Caco-2 (cell line): Measurements from ENCODE around the gene SGCD. TPM values are rescaled to one million over a fixed set of nuclear protein-coding genes. Genes with fewer than 3 reads are reported as not detected.

Experiments
- BruUV-seq: library from RNA; stranded (reverse); fragments of 400-500 nt; replicated peaks from 2 replicates; lab custom pipeline; 2021; lab: Mats Ljungman, UMichigan
- CTCF ChIA-PET: fragments of 300-600 bp; sonication (Branson Sonifier 250); formaldehyde crosslinking; loops from one replicate; lab custom pipeline; 2022; ENCODE audit warnings: antibody characterized with exemption; lab: Charles Lee
- POLR2A ChIA-PET: fragments of 300-600 bp; sonication (Branson Sonifier 250); formaldehyde crosslinking; loops from one replicate; lab custom pipeline; 2022; ENCODE audit warnings: antibody characterized with exemption; lab: Charles Lee
- DNase-seq, 2 experiments: peaks; one replicate each; pipeline versions ENCODE4 v3.0.0 to v3.0.0-alpha.2; 2020 to 2022
- H3K27me3 ChIP-seq: replicated peaks from 2 replicates; pipeline ENCODE4 v1.6.0; 2011; ENCODE audit warnings: low read length; ENCODE audit not compliant: control insufficient read depth, insufficient read depth
- H3K36me3 ChIP-seq: 2 replicates; pipeline ENCODE4 v1.5.1; 2011; ENCODE audit warnings: low read length; ENCODE audit not compliant: control insufficient read depth, insufficient read depth
- H3K4me1 ChIP-seq: fragments of 250-450 bp; sonication (Bioruptor Pico); 2 replicates; pipeline ENCODE4 v1.5.1; 2020; ENCODE audit warnings: mild to moderate bottlenecking
- H3K4me3 ChIP-seq: 2 replicates; pipeline ENCODE4 v1.5.1; 2011; ENCODE audit warnings: low read depth, mild to moderate bottlenecking, control low read depth, low read length
- H3K9me3 ChIP-seq: fragments of 250-450 bp; sonication (Bioruptor Pico); 2 replicates; pipeline ENCODE4 v1.5.1; 2020; ENCODE audit warnings: mild to moderate bottlenecking, moderate library complexity
- H3K27ac Mint-ChIP-seq: one replicate; pipeline ENCODE4 v1.8.0; 2022; ENCODE audit warnings: mixed read lengths; ENCODE audit not compliant: unreplicated experiment
- H3K27me3 Mint-ChIP-seq: one replicate; pipeline ENCODE4 v1.8.0; 2022; ENCODE audit warnings: mixed read lengths; ENCODE audit not compliant: insufficient read depth, unreplicated experiment
- H3K36me3 Mint-ChIP-seq: one replicate; pipeline ENCODE4 v1.8.0; 2022; ENCODE audit warnings: mild to moderate bottlenecking, mixed read lengths; ENCODE audit not compliant: insufficient read depth, unreplicated experiment
- H3K4me1 Mint-ChIP-seq: one replicate; pipeline ENCODE4 v1.8.0; 2022; ENCODE audit warnings: low read depth, mixed read lengths; ENCODE audit not compliant: unreplicated experiment
- H3K4me3 Mint-ChIP-seq: one replicate; pipeline ENCODE4 v1.8.0; 2022; ENCODE audit warnings: mild to moderate bottlenecking, moderate library complexity, mixed read lengths; ENCODE audit not compliant: unreplicated experiment
- H3K9me3 Mint-ChIP-seq: one replicate; pipeline ENCODE4 v1.8.0; 2022; ENCODE audit warnings: mixed read lengths; ENCODE audit not compliant: unreplicated experiment
- CTCF ChIP-seq, 2 experiments: fragments of 200-600 bp in 1 of 2; IDR thresholded peaks; 1 replicate in 1 of 2; 2 replicates in 1 of 2; pipeline versions ENCODE4 v1.5.1 to v1.8.0; 2011 to 2022; ENCODE audit warnings: antibody characterized with exemption in 1 of 2, control low read depth in 1 of 2, inconsistent platforms in 1 of 2, low read depth in 1 of 2, low read length in 1 of 2, mild to moderate bottlenecking in 1 of 2, moderate library complexity in 1 of 2; ENCODE audit not compliant: insufficient read depth in 1 of 2, severe bottlenecking in 1 of 2, unreplicated experiment in 1 of 2
- intact Hi-C: fragments of 100-400 bp; cut with micrococcal nuclease; formaldehyde crosslinking; loops from one replicate; pipeline ENCODE4 v1.10.0; 2022; ENCODE audit not compliant: unreplicated experiment
- total RNA-seq: library from RNA; stranded (reverse); gene quantifications from 2 replicates; pipeline ENCODE4 v1.2.3, GENCODE V29; 2022

The SGCD gene
- total RNA-seq, 1 experiment from 2014 or later, result 0.20 TPM

- Mint-ChIP-seq H3K9me3 (no peaks in the 10 kb centered on the region), H3K4me3 (no peak overlapping the region), H3K27ac (no peak overlapping the region), H3K36me3 (no peaks in the 10 kb centered on the region), H3K4me1 (no peaks in the 10 kb centered on the region), H3K27me3 (no peaks in the 10 kb centered on the region)
- H3K27me3 ChIP-seq, result no peaks in the 10 kb centered on the region
- no peak overlapping the region for H3K4me3 ChIP-seq
- CTCF ChIA-PET, result no interaction called here
- peaks cover 7% of the 10 kb centered on the region; the same call in 1 of the 2 replicates for H3K4me1 ChIP-seq
- DNase-seq, result no peak
- intact Hi-C loops, result loop anchor here (5.0 kb wide), 1 partner anchor 139 kb away; no protein-coding TSS in a partner anchor
- POLR2A ChIA-PET, result no interaction called here
- H3K36me3 ChIP-seq, result no peaks in the 10 kb centered on the region
- H3K9me3 ChIP-seq, result no peaks in the 10 kb centered on the region
- no peak for TF ChIP-seq CTCF (IDR thresholded peaks at IDR 0.05; ENCODE audit: insufficient read depth in 1 of 2, low read depth in 1 of 2, low read length in 1 of 2, severe bottlenecking in 1 of 2, unreplicated experiment in 1 of 2)
- BruUV-seq, result no TSS peak
These were observed 351.5 kb downstream of the SGCD start for GRCh38 chr5:156678484-156678883.

- CTCF ChIA-PET, result no interaction called here
These were observed 353.9 kb downstream of the SGCD start for GRCh38 chr5:156680831-156681230.

GRCh38 chr5:156681265-156681664 lies 354.3 kb downstream of the SGCD start:
- no peaks in the 10 kb centered on the region for H3K27me3 Mint-ChIP-seq
- DNase-seq, result no peak

More at GRCh38 chr5:156680831-156681230, 353.9 kb downstream of the SGCD start:
- Mint-ChIP-seq H3K9me3 (no peaks in the 10 kb centered on the region), H3K4me3 (no peak overlapping the region), H3K36me3 (no peaks in the 10 kb centered on the region), H3K27ac (no peak overlapping the region), H3K27me3 (no peaks in the 10 kb centered on the region), H3K4me1 (no peaks in the 10 kb centered on the region)
- Histone ChIP-seq H3K36me3 (no peaks in the 10 kb centered on the region), H3K27me3 (no peaks in the 10 kb centered on the region), H3K4me1 (no peaks in the 10 kb centered on the region), H3K9me3 (no peaks in the 10 kb centered on the region), H3K4me3 (no peak overlapping the region)
- intact Hi-C loops, result no loop called here
- TF ChIP-seq CTCF (IDR thresholded peaks at IDR 0.05; ENCODE audit: insufficient read depth in 1 of 2, low read depth in 1 of 2, low read length in 1 of 2, severe bottlenecking in 1 of 2, unreplicated experiment in 1 of 2), result no peak
- POLR2A ChIA-PET, result no interaction called here
- no peak for DNase-seq
- BruUV-seq, result no TSS peak

More at GRCh38 chr5:156681265-156681664, 354.3 kb downstream of the SGCD start:
- Mint-ChIP-seq H3K27ac (no peak overlapping the region), H3K9me3 (no peaks in the 10 kb centered on the region), H3K4me3 (no peak overlapping the region), H3K4me1 (no peaks in the 10 kb centered on the region), H3K36me3 (no peaks in the 10 kb centered on the region)
- POLR2A ChIA-PET, result no interaction called here
- no peaks in the 10 kb centered on the region for H3K27me3 ChIP-seq
- CTCF ChIA-PET, result no interaction called here
- H3K9me3 ChIP-seq, result no peaks in the 10 kb centered on the region
- no TSS peak for BruUV-seq
- H3K4me3 ChIP-seq, result no peak overlapping the region
- no peaks in the 10 kb centered on the region for H3K36me3 ChIP-seq
- TF ChIP-seq CTCF (IDR thresholded peaks at IDR 0.05; ENCODE audit: insufficient read depth in 1 of 2, low read depth in 1 of 2, low read length in 1 of 2, severe bottlenecking in 1 of 2, unreplicated experiment in 1 of 2), result no peak
- no peaks in the 10 kb centered on the region for H3K4me1 ChIP-seq
- intact Hi-C loops, result no loop called here
